BJ (cell line): ENCODE data around the gene UNC13D. TPM values are rescaled to one million over a fixed set of nuclear protein-coding genes. Genes with fewer than 3 reads are reported as not detected.

Experiments
- CTCF ChIA-PET: fragments of 350-600 bp; formaldehyde crosslinking; extraction: SDS; loops from one replicate; lab custom pipeline; 2021; ENCODE audit warnings: antibody characterized with exemption, inconsistent platforms; lab: Yijun Ruan, JAX
- POLR2A ChIA-PET: fragments of 300-600 bp; sonication (Branson Sonifier 250); formaldehyde crosslinking; extraction: SDS; loops from one replicate; lab custom pipeline; 2021; ENCODE audit warnings: antibody characterized with exemption; lab: Charles Lee
- DNase-seq: peaks from one replicate; pipeline ENCODE4 v3.0.0-alpha.2; 2011; ENCODE audit warnings: low read depth
- H3K27me3 ChIP-seq: 2 replicates; pipeline ENCODE4 v1.6.0; 2011; ENCODE audit warnings: low read length; ENCODE audit not compliant: control insufficient read depth, insufficient read depth
- H3K36me3 ChIP-seq: 2 replicates; pipeline ENCODE4 v1.5.1; 2011; ENCODE audit warnings: low read length; ENCODE audit not compliant: control insufficient read depth, insufficient read depth
- H3K4me3 ChIP-seq: 2 replicates; pipeline ENCODE4 v1.5.1; 2011; ENCODE audit warnings: low read depth, mild to moderate bottlenecking, control low read depth, low read length
- polyA plus RNA-seq: library from polyadenylated mRNA; depleted of rRNA; stranded (reverse); fragments of >200 nt; gene quantifications from 2 replicates; pipeline ENCODE4 v1.2.3, GENCODE V29; 2011
- TF ChIP-seq, protein P1 (sequence below): IDR thresholded peaks from 2 replicates; pipeline ENCODE4 v1.5.1; 2011; ENCODE audit warnings: low read depth, mild to moderate bottlenecking, control low read depth, inconsistent platforms, low read length, moderate library complexity; ENCODE audit not compliant: insufficient read depth

Gene UNC13D
- polyA plus RNA-seq, 1 experiment: 0.40 TPM

DNA sequence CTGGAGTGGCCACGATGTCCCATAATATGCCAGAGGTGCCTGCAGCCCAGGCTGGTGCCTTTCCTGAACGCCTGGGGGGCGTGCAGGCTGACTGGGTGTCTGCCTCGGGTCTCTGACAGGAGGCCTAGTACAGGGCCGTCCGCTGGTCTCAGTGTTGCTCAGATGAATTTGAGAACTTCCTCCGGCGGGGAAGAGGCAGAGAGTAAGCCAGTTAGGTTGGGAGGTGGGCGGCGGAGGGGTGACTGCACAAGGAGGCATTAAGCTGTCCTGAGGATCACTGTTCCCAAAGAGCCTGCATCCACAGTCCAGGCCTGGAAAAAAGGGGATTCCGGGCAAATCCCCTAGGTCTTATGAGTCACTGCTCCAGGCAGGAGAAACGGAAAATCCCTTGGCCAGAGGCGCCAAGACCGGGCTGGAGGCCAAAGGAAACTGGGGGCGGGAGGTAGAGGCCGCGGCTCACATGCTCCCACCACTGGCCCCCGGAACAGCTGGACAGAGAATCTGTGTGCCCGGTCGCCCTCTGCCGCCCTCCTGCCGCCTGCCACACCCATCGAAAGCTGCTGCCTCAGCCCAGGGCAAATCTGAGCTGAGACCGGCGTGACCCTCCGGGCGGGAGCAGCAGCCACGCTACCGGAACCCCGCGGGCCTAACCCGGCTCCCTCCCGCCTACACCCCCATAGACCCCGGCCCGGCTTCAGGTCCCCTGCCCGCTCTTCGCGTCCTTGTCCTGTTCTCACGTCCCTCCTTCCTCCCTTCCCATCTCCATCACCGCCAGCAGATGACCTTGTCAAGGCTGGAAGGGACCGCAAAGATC lies 32.9 kb upstream of the UNC13D start:
- ChIA-PET CTCF (interaction anchor here (0.6 to 6.6 kb wide), 18 partner anchors 9 to 520 kb away, joined by 3 to 58 read pairs (median 3); partner anchors contain the start of genes TRIM65 and WBP2), POLR2A (interaction anchor here (1.5 kb wide), 1 partner anchor 97 kb away, joined by 5 read pairs; no protein-coding TSS in a partner anchor)
- Histone ChIP-seq H3K4me3 (peak overlapping the region; percentile 31), H3K27me3 (peaks cover 2% of the 10 kb centered on the region; the same call in 1 of the 2 replicates), H3K36me3 (no peaks in the 10 kb centered on the region)
- DNase-seq: peak; percentile 77
- TF ChIP-seq, protein P1, sequence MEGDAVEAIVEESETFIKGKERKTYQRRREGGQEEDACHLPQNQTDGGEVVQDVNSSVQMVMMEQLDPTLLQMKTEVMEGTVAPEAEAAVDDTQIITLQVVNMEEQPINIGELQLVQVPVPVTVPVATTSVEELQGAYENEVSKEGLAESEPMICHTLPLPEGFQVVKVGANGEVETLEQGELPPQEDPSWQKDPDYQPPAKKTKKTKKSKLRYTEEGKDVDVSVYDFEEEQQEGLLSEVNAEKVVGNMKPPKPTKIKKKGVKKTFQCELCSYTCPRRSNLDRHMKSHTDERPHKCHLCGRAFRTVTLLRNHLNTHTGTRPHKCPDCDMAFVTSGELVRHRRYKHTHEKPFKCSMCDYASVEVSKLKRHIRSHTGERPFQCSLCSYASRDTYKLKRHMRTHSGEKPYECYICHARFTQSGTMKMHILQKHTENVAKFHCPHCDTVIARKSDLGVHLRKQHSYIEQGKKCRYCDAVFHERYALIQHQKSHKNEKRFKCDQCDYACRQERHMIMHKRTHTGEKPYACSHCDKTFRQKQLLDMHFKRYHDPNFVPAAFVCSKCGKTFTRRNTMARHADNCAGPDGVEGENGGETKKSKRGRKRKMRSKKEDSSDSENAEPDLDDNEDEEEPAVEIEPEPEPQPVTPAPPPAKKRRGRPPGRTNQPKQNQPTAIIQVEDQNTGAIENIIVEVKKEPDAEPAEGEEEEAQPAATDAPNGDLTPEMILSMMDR: peak; percentile 28

DNA sequence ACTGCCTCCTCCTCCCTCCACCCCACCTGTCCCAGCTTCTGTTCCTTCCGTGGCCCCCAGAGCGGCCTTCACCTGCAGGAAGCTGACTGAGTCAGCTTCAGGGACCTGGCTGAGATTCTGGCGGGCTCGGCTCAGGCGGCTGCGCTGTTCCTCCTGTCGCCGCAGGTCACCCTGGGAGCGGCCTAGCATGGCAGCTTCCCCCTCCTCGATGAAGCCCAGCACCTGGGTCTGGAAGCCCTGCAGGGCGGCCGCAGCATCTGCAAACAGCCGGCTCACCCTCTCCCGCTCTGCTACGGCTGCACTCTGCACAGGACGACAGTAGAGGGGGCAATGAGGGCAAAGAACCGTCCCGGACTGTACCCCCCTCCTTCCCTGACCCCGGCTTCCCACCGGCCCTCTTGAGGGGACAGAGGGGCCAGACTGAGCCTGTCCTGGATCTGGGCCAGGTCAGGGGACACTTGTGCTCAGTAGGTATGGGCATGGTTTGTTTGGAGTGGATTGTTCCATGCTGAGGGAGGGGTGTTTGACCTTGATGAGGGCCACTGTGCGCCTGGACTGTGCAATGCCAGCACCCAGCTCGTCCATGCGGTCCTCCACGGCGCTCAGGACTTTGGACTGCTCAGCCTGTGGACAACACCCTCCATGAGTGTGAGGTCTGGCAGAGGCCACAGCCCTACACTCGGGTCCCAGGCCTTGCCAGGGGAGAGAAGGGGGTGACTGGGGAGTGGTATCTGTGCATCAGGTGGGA lies 32.2 kb upstream of the UNC13D start:
- Histone ChIP-seq H3K36me3 (no peaks in the 10 kb centered on the region), H3K4me3 (peak overlapping the region; percentile 14; the same call in 1 of the 2 replicates), H3K27me3 (peaks cover 1% of the 10 kb centered on the region; the same call in 1 of the 2 replicates)
- ChIA-PET CTCF (interaction anchor here (0.7 to 6.6 kb wide), 8 partner anchors 12 to 189 kb away, joined by 3 to 58 read pairs (median 4); partner anchors contain the start of genes TRIM65 and WBP2), POLR2A (no interaction called here)
- TF ChIP-seq, protein P1: no peak
- no peak for DNase-seq

DNA sequence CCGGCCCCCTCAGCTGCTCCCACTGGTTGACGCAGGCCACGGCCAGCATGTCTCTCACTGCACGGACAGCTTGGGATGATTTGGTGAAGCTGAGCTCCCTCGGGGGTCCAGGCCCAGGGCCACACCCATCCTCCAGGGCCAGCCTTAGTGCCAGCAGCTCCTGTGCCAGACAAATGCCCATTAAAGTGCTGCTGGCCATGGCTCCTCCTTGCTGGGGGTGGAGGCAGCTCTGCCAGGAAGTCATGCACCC lies 31.7 kb upstream of the UNC13D start:
- TF ChIP-seq, protein P1: no peak
- CTCF ChIA-PET: interaction anchor here (0.9 to 6.6 kb wide), 5 partner anchors 11 to 122 kb away, joined by 3 to 58 read pairs (median 8); partner anchors contain the start of genes TRIM65 and WBP2
- DNase-seq: no peak
- Histone ChIP-seq H3K27me3 (no peaks in the 10 kb centered on the region), H3K36me3 (no peaks in the 10 kb centered on the region), H3K4me3 (no peak overlapping the region)
- POLR2A ChIA-PET: no interaction called here

DNA sequence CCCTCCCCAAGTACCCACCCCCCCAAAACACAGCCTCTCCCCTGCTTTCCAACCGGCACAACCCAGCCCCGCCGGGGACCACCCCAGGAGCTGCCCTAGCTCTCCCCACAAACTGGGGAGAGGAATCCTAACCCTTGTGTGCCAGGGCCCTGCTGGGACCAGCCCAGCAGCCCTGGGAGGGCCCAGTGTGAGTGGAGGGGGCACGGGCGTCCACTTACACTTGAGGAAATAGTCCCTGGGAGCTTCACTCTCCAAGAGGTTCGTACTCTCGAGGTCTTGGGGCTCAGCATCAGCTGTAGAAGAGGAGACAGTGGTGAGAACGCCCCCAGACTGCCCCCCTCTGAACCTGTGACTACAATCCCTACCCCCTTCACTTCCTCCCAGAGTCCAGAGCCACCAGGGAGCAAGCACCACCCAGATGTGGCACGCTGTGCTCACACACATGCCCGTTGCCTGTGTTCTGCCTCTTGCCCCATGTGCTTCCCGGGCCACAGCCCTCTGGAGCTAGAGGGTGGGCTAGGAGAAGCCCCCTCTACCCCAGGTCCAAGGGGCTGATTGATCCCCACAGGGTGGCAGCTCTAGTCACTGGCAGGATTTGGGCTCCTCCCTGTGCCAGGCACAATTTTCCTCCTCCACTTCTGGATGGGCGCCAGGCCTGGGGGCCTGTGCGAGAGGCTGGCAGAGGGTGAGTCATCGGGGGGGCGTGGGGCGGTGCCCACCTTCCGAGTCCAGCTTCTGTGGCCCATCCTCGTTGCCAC lies 31.2 kb upstream of the UNC13D start:
- DNase-seq: no peak

More for the DNA sequence above, 31.2 kb upstream of the UNC13D start:
- Histone ChIP-seq H3K4me3 (no peak overlapping the region), H3K36me3 (no peaks in the 10 kb centered on the region), H3K27me3 (no peaks in the 10 kb centered on the region)
- POLR2A ChIA-PET: no interaction called here
- TF ChIP-seq, protein P1: no peak
- CTCF ChIA-PET: interaction anchor here (0.9 to 6.6 kb wide), 5 partner anchors 11 to 122 kb away, joined by 3 to 58 read pairs (median 8); partner anchors contain the start of genes TRIM65 and WBP2
